Measurements from ENCODE around the gene ARHGEF4.
"Not testable (repeated sequence)": the region's sequence is repeated elsewhere in the genome, so short reads cannot be mapped to it uniquely, and the experiment has no call there.

GRCh38 chr2:131068172-131068571 is 231.5 kb downstream of the ARHGEF4 start:
- TF ChIP-seq POLR2A (IDR thresholded peaks at IDR 0.05) = not testable (repeated sequence)
- TF ChIP-seq, protein P1, sequence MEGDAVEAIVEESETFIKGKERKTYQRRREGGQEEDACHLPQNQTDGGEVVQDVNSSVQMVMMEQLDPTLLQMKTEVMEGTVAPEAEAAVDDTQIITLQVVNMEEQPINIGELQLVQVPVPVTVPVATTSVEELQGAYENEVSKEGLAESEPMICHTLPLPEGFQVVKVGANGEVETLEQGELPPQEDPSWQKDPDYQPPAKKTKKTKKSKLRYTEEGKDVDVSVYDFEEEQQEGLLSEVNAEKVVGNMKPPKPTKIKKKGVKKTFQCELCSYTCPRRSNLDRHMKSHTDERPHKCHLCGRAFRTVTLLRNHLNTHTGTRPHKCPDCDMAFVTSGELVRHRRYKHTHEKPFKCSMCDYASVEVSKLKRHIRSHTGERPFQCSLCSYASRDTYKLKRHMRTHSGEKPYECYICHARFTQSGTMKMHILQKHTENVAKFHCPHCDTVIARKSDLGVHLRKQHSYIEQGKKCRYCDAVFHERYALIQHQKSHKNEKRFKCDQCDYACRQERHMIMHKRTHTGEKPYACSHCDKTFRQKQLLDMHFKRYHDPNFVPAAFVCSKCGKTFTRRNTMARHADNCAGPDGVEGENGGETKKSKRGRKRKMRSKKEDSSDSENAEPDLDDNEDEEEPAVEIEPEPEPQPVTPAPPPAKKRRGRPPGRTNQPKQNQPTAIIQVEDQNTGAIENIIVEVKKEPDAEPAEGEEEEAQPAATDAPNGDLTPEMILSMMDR (IDR thresholded peaks at IDR 0.05) = not testable (repeated sequence)

Measured in esophagus squamous epithelium (tissue), 4 donors.